HG03135 (cell line): ENCODE measurements around the gene GTF3C6.
"Not testable (repeated sequence)": the region's sequence is repeated elsewhere in the genome, so short reads cannot be mapped to it uniquely, and the experiment has no call there.

Source experiments
- ATAC-seq: cut with Tn5 transposase; IDR thresholded peaks from one replicate; pipeline ENCODE4 v1.9.1; 2021; ENCODE audit warnings: mild to moderate bottlenecking, moderate library complexity; ENCODE audit not compliant: unreplicated experiment

GTF3C6 gene

GRCh38 chr6:110958329-110959192, at the start of gene GTF3C6:
Gene GTF3C6, plus strand, starts transcription at chr6:110958706. Its CDS starts 64 bp downstream, at chr6:110958770.
- peak; percentile 98 for ATAC-seq

GRCh38 chr6:110930781-110931180, 27.7 kb upstream of the GTF3C6 start:
- no peak for ATAC-seq

- no peak for ATAC-seq
These were observed 24.6 kb upstream of the GTF3C6 start for GRCh38 chr6:110933912-110934311.

- no peak for ATAC-seq
These were observed 24.1 kb upstream of the GTF3C6 start for GRCh38 chr6:110934381-110934898.

- ATAC-seq, result no peak
These were observed 23.3 kb upstream of the GTF3C6 start for GRCh38 chr6:110935171-110935570.

GRCh38 chr6:110938171-110938570, 20.3 kb upstream of the GTF3C6 start:
- ATAC-seq, result no peak

- ATAC-seq, result no peak
These were observed 18.9 kb upstream of the GTF3C6 start for GRCh38 chr6:110939429-110940200.

GRCh38 chr6:110944681-110945151, 13.8 kb upstream of the GTF3C6 start:
- peak; percentile 98 for ATAC-seq

- no peak for ATAC-seq
These were observed 12.0 kb upstream of the GTF3C6 start for GRCh38 chr6:110946498-110946897.

GRCh38 chr6:110949679-110950285, 8.7 kb upstream of the GTF3C6 start:
- no peak for ATAC-seq

- ATAC-seq, result no peak
These were observed 8.1 kb upstream of the GTF3C6 start for GRCh38 chr6:110950440-110950839.

GRCh38 chr6:110951008-110951407, 7.5 kb upstream of the GTF3C6 start:
- ATAC-seq, result no peak

- no peak for ATAC-seq
These were observed 6.3 kb upstream of the GTF3C6 start for GRCh38 chr6:110951986-110952794.

- no peak for ATAC-seq
These were observed 4.7 kb upstream of the GTF3C6 start for GRCh38 chr6:110953633-110954303.

- ATAC-seq, result no peak
These were observed 1.5 kb downstream of the GTF3C6 start for GRCh38 chr6:110960014-110960390.

GRCh38 chr6:110962636-110963035, 4.1 kb downstream of the GTF3C6 start:
- ATAC-seq, result not testable (repeated sequence)

- ATAC-seq, result no peak
These were observed 7.2 kb downstream of the GTF3C6 start for GRCh38 chr6:110965629-110966229.

- ATAC-seq, result not testable (repeated sequence)
These were observed 10.2 kb downstream of the GTF3C6 start for GRCh38 chr6:110968661-110969060.

- no peak for ATAC-seq
These were observed 13.0 kb downstream of the GTF3C6 start for GRCh38 chr6:110971468-110971867.
